Testis (tissue), 3 donors: ENCODE results near the gene PTPRK. TPM values are rescaled to one million over a fixed set of nuclear protein-coding genes. Genes with fewer than 3 reads are reported as not detected.

Experiments
- DNase-seq: peaks from one replicate; pipeline ENCODE4 v3.0.0-alpha.2; 2019
- H3K27ac ChIP-seq, 2 donors: fragments of 200-600 bp; sonication (generic); one replicate each; pipeline ENCODE4 v1.5.1; 2019
- H3K27me3 ChIP-seq: fragments of 200-600 bp; sonication (generic); one replicate; pipeline ENCODE4 v1.5.1; 2019
- H3K36me3 ChIP-seq: fragments of 200-600 bp; sonication (generic); one replicate; pipeline ENCODE4 v1.5.1; 2017; ENCODE audit warnings: low read depth; ENCODE audit errors: missing control alignments
- H3K4me1 ChIP-seq: fragments of 200-600 bp; sonication (generic); one replicate; pipeline ENCODE4 v1.5.1; 2019
- H3K4me3 ChIP-seq, 2 donors: fragments of 200-600 bp; sonication (generic); one replicate each; pipeline ENCODE4 v1.5.1; 2017 to 2019
- H3K9me3 ChIP-seq: fragments of 200-600 bp; sonication (generic); one replicate; pipeline ENCODE4 v1.5.1; 2017
- CTCF ChIP-seq, 3 experiments: fragments of 450-650 bp in 2 of 3; fragments of 200-600 bp in 1 of 3; sonication (generic) in 1 of 3; IDR thresholded peaks; one replicate each; pipeline ENCODE4 v1.5.1; 2016 to 2019; ENCODE audit warnings: antibody characterized with exemption in 3 of 3, mild to moderate bottlenecking in 2 of 3, moderate library complexity in 1 of 3
- POLR2A ChIP-seq: fragments of 450-650 bp; IDR thresholded peaks from one replicate; pipeline ENCODE4 v1.6.1; 2017; ENCODE audit warnings: antibody characterized with exemption, mild to moderate bottlenecking, moderate library complexity
- WGBS, 2 donors: methylation state at CpG; one replicate each; pipeline ENCODE4 v1.1.5; 2018; 5-methylcytosine and 5-hydroxymethylcytosine counted together
- intact Hi-C: fragments of 100-400 bp; cut with DNase I; formaldehyde crosslinking; loops from one replicate; pipeline ENCODE4 v1.15.1; 2023; ENCODE audit warnings: low total_unique reads
- polyA plus RNA-seq: library from polyadenylated mRNA; stranded (reverse); fragments of 350-450 nt; fragmentation: Illumina TruSeq; extraction: RNeasy Lipid Tissue Mini Kit (QIAGEN cat#74804); gene quantifications from one replicate; pipeline ENCODE4 v1.2.3, GENCODE V29; 2014; ENCODE audit warnings: low read depth, low replicate concordance; ENCODE audit not compliant: insufficient read depth
- total RNA-seq, 2 donors: library from RNA; depleted of rRNA; stranded (reverse); fragments of >200 nt; gene quantifications; one replicate each; pipeline ENCODE4 v1.2.3, GENCODE V29; 2016

The PTPRK gene
- total and polyA plus RNA-seq, 3 donors from 2014 or later = 9.1 to 13.3 (median 12.5) TPM

GRCh38 chr6:128417698-128418097, 102.7 kb downstream of the PTPRK start:
- Histone ChIP-seq H3K4me1 (no peaks in the 10 kb centered on the region), H3K9me3 (no peaks in the 10 kb centered on the region), H3K27me3 (no peaks in the 10 kb centered on the region), H3K27ac (no peak overlapping the region), H3K36me3 (no peaks in the 10 kb centered on the region), H3K4me3 (no peak overlapping the region)
- TF ChIP-seq POLR2A (no peak), CTCF (IDR thresholded peaks at IDR 0.05) (no peak)
- no peak for DNase-seq
- intact Hi-C loops = no loop called here
- WGBS, 2 donors = 53 to 75% methylated on average over 5 of the region's 5 CpGs

- no peaks in the 10 kb centered on the region for H3K36me3 ChIP-seq
- H3K4me1 ChIP-seq = no peaks in the 10 kb centered on the region
- no peak for DNase-seq
- H3K27me3 ChIP-seq = no peaks in the 10 kb centered on the region
- TF ChIP-seq POLR2A (no peak), CTCF (IDR thresholded peaks at IDR 0.05) (no peak)
- WGBS, 2 donors = 64 to 86% methylated on average over 1 of the region's 1 CpG
- H3K9me3 ChIP-seq = no peaks in the 10 kb centered on the region
- no peak overlapping the region for H3K4me3 ChIP-seq
- intact Hi-C loops = no loop called here
- no peak overlapping the region for H3K27ac ChIP-seq
Observed at GRCh38 chr6:128415387-128415786, 105.0 kb downstream of the PTPRK start.

- no peak for TF ChIP-seq POLR2A
- TF ChIP-seq CTCF (IDR thresholded peaks at IDR 0.05) = no peak
- no peak for DNase-seq
- H3K4me1 ChIP-seq = no peaks in the 10 kb centered on the region
- WGBS, 2 donors = 83 to 84% methylated on average over 6 of the region's 6 CpGs
- H3K4me3 ChIP-seq = no peak overlapping the region
- no peaks in the 10 kb centered on the region for H3K36me3 ChIP-seq
- no peak overlapping the region for H3K27ac ChIP-seq
- H3K9me3 ChIP-seq = no peaks in the 10 kb centered on the region
- intact Hi-C loops = no loop called here
- H3K27me3 ChIP-seq = no peaks in the 10 kb centered on the region
Observed at GRCh38 chr6:128414943-128415342, 105.5 kb downstream of the PTPRK start.

GRCh38 chr6:128413291-128413690, 107.1 kb downstream of the PTPRK start:
- Histone ChIP-seq H3K4me1 (no peaks in the 10 kb centered on the region), H3K27ac (no peak overlapping the region), H3K9me3 (no peaks in the 10 kb centered on the region), H3K36me3 (no peaks in the 10 kb centered on the region), H3K4me3 (no peak overlapping the region), H3K27me3 (no peaks in the 10 kb centered on the region)
- 91 to 93% methylated on average over 6 of the region's 6 CpGs for WGBS, 2 donors
- TF ChIP-seq CTCF (IDR thresholded peaks at IDR 0.05) (no peak), POLR2A (no peak)
- DNase-seq = no peak
- intact Hi-C loops = no loop called here

GRCh38 chr6:128412680-128413079, 107.7 kb downstream of the PTPRK start:
- intact Hi-C loops = no loop called here
- DNase-seq = no peak
- H3K27me3 ChIP-seq = no peaks in the 10 kb centered on the region
- no peaks in the 10 kb centered on the region for H3K4me1 ChIP-seq
- H3K4me3 ChIP-seq = no peak overlapping the region
- 88 to 94% methylated on average over 4 of the region's 4 CpGs for WGBS, 2 donors
- no peak for TF ChIP-seq CTCF (IDR thresholded peaks at IDR 0.05)
- no peak for TF ChIP-seq POLR2A
- H3K36me3 ChIP-seq = no peaks in the 10 kb centered on the region
- no peaks in the 10 kb centered on the region for H3K9me3 ChIP-seq
- no peak overlapping the region for H3K27ac ChIP-seq
